ENCODE measurements around the gene ZNF408.

DNA sequence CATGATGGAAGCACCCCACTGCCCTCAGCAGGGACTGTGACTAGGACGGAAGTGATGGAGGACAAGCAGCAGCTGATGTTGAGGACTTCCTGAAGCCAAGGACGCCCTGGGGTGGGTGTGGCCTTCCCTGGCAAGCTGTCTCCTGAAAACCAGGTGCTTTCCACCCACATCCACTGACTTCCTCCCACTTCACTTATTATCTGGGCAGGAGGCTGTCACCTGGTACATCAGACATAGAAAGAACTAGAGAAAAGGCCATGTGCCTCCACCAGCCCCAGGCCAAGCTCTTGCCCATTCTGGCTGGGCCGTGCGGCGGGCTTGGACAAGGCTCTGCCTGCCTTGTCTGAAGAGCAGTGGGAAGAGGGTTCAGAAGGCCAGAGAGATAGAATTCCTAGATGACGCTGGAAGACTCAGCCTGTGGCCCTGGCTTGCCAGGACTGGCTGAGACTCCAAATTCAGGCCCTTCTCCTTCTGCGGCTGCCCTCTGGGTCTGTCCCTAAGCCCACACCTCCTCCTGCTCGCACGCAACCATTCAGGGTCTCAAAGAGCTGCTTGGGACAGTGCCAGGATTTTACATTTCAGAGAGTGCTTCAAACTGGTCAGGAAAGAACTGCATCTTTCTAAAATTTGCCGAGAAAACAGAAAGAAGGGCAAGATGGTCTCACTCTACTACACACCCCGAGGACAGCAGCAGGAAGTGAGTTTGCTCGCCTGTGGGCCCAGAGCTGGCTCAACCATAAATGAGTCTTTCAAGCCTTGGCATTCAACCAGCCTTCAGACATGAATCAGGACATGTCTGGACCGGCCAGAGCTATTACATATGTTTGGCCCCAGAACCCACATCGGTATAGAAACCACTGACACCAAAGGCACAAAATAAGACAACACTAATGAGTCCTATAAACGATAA, 13.7 kb upstream of the ZNF408 start:
- TF ChIP-seq, protein P1, sequence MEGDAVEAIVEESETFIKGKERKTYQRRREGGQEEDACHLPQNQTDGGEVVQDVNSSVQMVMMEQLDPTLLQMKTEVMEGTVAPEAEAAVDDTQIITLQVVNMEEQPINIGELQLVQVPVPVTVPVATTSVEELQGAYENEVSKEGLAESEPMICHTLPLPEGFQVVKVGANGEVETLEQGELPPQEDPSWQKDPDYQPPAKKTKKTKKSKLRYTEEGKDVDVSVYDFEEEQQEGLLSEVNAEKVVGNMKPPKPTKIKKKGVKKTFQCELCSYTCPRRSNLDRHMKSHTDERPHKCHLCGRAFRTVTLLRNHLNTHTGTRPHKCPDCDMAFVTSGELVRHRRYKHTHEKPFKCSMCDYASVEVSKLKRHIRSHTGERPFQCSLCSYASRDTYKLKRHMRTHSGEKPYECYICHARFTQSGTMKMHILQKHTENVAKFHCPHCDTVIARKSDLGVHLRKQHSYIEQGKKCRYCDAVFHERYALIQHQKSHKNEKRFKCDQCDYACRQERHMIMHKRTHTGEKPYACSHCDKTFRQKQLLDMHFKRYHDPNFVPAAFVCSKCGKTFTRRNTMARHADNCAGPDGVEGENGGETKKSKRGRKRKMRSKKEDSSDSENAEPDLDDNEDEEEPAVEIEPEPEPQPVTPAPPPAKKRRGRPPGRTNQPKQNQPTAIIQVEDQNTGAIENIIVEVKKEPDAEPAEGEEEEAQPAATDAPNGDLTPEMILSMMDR (IDR thresholded peaks at IDR 0.05 in 2 of 3, conservative IDR thresholded peaks at IDR 0.05 in 1 of 3; ENCODE audit: borderline replicate concordance in 1 of 3, insufficient read depth in 1 of 3, low read depth in 2 of 3, low read length in 2 of 3) = no peak
- TF ChIP-seq SRF (IDR thresholded peaks at IDR 0.05; ENCODE audit: low read depth) = no peak
- TF ChIP-seq, protein P2, sequence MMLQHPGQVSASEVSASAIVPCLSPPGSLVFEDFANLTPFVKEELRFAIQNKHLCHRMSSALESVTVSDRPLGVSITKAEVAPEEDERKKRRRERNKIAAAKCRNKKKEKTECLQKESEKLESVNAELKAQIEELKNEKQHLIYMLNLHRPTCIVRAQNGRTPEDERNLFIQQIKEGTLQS (IDR thresholded peaks at IDR 0.05) = no peak

Measured in HCT116 (cell line).